Activated CD4-positive, alpha-beta T cell treated with anti-CD3 and anti-CD28 coated beads, Interleukin-2, amount 10 ng/mL, durations not matched to agents 7 days and 5 days (primary cell): ENCODE results near the gene ERFE. TPM values are rescaled to one million over a fixed set of nuclear protein-coding genes. Genes with fewer than 3 reads are reported as not detected.

Source experiments
- total RNA-seq, 2 experiments: library from RNA; stranded (reverse); gene quantifications; one replicate each; pipeline ENCODE4 v1.2.3, GENCODE V29; 2021

ERFE gene
- total RNA-seq, 2 experiments from 2014 or later = not detected

Other genes starting within 250 kb of the ERFE start
- gene UBE2F, start 192.0 kb upstream of the ERFE start, total RNA-seq = 10 to 100 TPM; 71.4 to 80.5 TPM
- 10 to 100 TPM; 27.1 to 30.0 TPM for gene SCLY, start 98.0 kb upstream of the ERFE start, total RNA-seq
- gene ESPNL, start 58.6 kb upstream of the ERFE start, total RNA-seq = under 1 TPM in 1 of 2 experiments, not detected in 1; 0.05 TPM
- gene KLHL30, start 20.3 kb upstream of the ERFE start, total RNA-seq = not detected
- 10 to 100 TPM; 59.1 to 63.2 TPM for gene ILKAP, start 44.7 kb downstream of the ERFE start, total RNA-seq
- 1 to 10 TPM; 1.8 to 3.2 TPM for gene HES6, start 81.1 kb downstream of the ERFE start, total RNA-seq
- gene PER2, start 129.6 kb downstream of the ERFE start, total RNA-seq = 10 to 100 TPM; 11.8 to 13.1 TPM
- gene TRAF3IP1, start 161.5 kb downstream of the ERFE start, total RNA-seq = 1 to 10 TPM; 7.9 to 9.2 TPM